ENCODE results near the gene MEGF6. TPM values are rescaled to one million over a fixed set of nuclear protein-coding genes. Genes with fewer than 3 reads are reported as not detected.
A peak's percentile ranks its signal among the peaks of the same experiment; 100 is the strongest.
"Not testable (repeated sequence)": the region's sequence is repeated elsewhere in the genome, so short reads cannot be mapped to it uniquely, and the experiment has no call there.

The MEGF6 gene
- total and polyA plus RNA-seq, 12 donors = 0.15 to 29.2 (median 8.2) TPM

DNA sequence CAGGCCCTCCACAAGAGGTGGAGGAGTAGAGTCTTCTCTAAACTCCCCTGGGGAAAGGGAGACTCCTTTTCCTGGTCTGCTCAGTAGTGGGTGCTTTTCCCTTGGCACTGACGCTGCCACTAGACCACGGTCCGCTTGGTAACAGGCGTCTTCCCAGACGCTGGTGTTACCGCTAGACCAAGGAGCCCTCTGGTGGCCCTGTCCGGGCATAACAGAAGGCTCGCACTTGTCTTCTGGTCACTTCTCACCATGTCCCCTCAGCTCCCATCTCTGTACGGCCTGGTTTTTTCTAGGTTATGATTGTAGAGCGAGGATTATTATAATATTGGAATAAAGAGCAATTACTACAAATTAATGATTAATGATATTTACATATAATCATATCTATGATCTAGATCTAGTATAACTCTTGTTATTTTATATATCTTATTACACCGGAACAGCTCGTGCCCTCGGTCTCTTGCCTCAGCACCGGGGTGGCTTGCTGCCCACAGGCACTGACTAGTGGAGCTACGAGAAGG, 9.9 kb upstream of the MEGF6 start:
- intact Hi-C loops (cut with DNase I) = loop anchor here in 1 of 2 donors (2.0 kb wide), 1 partner anchor 130 kb away; no protein-coding TSS in a partner anchor
- TF ChIP-seq, protein P1, sequence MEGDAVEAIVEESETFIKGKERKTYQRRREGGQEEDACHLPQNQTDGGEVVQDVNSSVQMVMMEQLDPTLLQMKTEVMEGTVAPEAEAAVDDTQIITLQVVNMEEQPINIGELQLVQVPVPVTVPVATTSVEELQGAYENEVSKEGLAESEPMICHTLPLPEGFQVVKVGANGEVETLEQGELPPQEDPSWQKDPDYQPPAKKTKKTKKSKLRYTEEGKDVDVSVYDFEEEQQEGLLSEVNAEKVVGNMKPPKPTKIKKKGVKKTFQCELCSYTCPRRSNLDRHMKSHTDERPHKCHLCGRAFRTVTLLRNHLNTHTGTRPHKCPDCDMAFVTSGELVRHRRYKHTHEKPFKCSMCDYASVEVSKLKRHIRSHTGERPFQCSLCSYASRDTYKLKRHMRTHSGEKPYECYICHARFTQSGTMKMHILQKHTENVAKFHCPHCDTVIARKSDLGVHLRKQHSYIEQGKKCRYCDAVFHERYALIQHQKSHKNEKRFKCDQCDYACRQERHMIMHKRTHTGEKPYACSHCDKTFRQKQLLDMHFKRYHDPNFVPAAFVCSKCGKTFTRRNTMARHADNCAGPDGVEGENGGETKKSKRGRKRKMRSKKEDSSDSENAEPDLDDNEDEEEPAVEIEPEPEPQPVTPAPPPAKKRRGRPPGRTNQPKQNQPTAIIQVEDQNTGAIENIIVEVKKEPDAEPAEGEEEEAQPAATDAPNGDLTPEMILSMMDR (IDR thresholded peaks at IDR 0.05) = peak; percentile 26 to 73 (median 50)
- H3K27me3 ChIP-seq; H3K27ac ChIP-seq; H3K36me3 ChIP-seq (replicated peaks in 1 of 2); H3K4me3 ChIP-seq; H3K9me3 ChIP-seq (replicated peaks in 1 of 3): not testable (repeated sequence)
- peaks cover 15 to 30% of the 10 kb centered on the region in 2 donors for H3K4me1 ChIP-seq (replicated peaks in 1 of 2)
- DNase-seq = peak in 5 of 7 donors; percentile 33 to 71 (median 50)
- 24 to 33% (median 28%) methylated on average over 12 to 14 of the region's 15 CpGs for WGBS, 4 donors

DNA sequence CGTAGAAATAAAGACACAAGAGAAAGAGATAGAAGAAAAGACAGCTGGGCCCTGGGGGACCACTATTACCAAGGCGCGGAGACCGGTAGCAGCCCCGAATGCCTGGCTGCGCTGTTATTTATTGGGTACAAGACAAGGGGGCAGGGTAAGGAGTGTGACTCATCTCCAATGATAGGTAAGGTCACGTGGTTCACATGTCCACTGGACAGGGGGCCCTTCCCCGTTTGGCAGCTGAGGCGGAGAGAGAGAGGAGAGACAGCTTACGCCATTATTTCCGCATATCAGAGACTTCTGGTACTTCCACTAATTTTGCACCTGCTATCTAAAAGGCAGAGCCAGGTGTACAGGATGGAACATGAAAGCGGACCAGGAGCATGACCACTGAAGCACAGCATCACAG, 9.4 kb upstream of the MEGF6 start:
- no peak overlapping the region for H3K4me3 ChIP-seq
- no peak for TF ChIP-seq POLR2A (IDR thresholded peaks at IDR 0.05)
- TF ChIP-seq, protein P1 (IDR thresholded peaks at IDR 0.05) = no peak
- no peak overlapping the region for H3K27ac ChIP-seq
- no peak for DNase-seq
- H3K27me3 ChIP-seq = no peaks in the 10 kb centered on the region
- 57 to 74% (median 61%) methylated on average over 12 of the region's 12 CpGs for WGBS, 4 donors
- H3K9me3 ChIP-seq (replicated peaks in 1 of 3) = no peaks in the 10 kb centered on the region
- H3K4me1 ChIP-seq (replicated peaks in 1 of 2) = peaks cover 14 to 25% of the 10 kb centered on the region in 2 donors
- H3K36me3 ChIP-seq (replicated peaks in 1 of 2) = no peaks in the 10 kb centered on the region
- intact Hi-C loops (cut with DNase I) = loop anchor here in 1 of 2 donors (2.0 kb wide), 1 partner anchor 130 kb away; no protein-coding TSS in a partner anchor

DNA sequence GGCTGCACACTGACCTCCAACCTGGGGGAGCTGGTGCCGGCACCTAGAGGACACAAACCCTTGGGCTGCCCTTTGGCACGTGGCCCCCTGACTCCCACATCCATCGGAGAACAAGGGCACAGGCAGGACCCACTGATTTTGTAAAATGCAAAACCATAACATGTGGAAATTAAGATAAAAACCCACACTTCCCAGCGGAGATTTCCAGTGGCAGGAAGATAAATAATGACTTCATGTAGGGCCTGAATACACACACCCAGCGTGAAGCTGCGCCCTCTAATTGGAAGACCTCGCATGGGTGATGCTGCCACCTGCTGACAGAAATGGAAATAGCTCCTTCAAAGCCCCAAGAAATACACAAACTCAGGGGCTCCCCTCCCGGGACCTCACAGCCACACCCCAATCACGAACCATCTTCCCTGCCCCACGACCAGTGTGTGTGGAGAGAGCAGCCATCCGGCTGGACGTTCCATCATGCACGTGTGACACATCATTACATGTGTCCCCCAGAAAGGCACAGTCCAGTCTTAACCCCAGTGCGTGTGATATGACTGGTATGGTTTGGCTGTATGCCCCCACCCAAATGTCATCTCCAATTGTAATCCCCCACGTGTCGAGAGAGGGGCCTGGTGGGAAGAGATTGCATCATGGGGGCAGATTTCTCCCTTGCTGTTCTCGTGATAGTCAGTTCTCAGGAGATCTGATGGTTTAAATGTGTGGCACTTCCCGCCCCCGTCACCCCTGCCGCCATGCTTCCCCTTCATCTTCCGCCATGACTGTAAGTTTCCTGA, 7.8 kb upstream of the MEGF6 start:
- Histone ChIP-seq H3K36me3 (replicated peaks in 1 of 2) (no peaks in the 10 kb centered on the region), H3K4me1 (replicated peaks in 1 of 2) (peaks cover 10 to 18% of the 10 kb centered on the region in 2 donors), H3K9me3 (replicated peaks in 1 of 3) (no peaks in the 10 kb centered on the region), H3K27me3 (peaks cover 3% of the 10 kb centered on the region), H3K27ac (no peak overlapping the region), H3K4me3 (no peak overlapping the region)
- intact Hi-C loops (cut with DNase I) = loop anchor here (2.0 to 5.0 kb wide), 2 partner anchors 52 to 126 kb away; no protein-coding TSS in a partner anchor
- DNase-seq = peak; percentile 61 to 88 (median 77)
- WGBS, 4 donors = 13 to 30% (median 18%) methylated on average over 12 to 21 of the region's 21 CpGs
- no peak for TF ChIP-seq POLR2A (IDR thresholded peaks at IDR 0.05)
- TF ChIP-seq, protein P1 (IDR thresholded peaks at IDR 0.05) = peak; percentile 59 to 87 (median 74)

DNA sequence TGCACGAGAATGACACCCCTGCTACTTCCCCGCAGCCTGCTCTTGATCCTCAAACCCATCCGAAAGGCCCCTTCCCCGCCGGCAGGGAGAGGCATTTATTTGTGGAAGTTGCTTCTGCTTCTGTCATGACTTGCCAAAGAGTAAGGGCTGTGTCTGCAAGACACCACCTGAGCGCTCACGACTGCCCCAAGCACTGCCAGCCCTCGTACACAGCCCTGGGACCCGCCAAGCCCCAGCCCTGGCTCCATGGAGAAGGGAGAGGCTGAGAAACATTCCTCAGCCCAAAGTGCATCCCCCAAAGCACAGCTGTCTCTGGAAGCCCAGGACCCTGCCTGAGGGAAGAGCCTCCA, 7.2 kb upstream of the MEGF6 start:
- Histone ChIP-seq H3K27ac (no peak overlapping the region), H3K4me3 (no peak overlapping the region), H3K36me3 (replicated peaks in 1 of 2) (no peaks in the 10 kb centered on the region), H3K9me3 (replicated peaks in 1 of 3) (no peaks in the 10 kb centered on the region), H3K4me1 (replicated peaks in 1 of 2) (peaks cover 6 to 12% of the 10 kb centered on the region in 2 donors), H3K27me3 (peaks cover 3% of the 10 kb centered on the region)
- WGBS, 4 donors = 56 to 72% (median 63%) methylated on average over 5 to 9 of the region's 9 CpGs
- TF ChIP-seq POLR2A (IDR thresholded peaks at IDR 0.05) = no peak
- TF ChIP-seq, protein P1 (IDR thresholded peaks at IDR 0.05) = no peak
- no peak for DNase-seq
- intact Hi-C loops (cut with DNase I) = loop anchor here (2.0 to 5.0 kb wide), 2 partner anchors 51 to 126 kb away; no protein-coding TSS in a partner anchor

Measured in adrenal gland (tissue), 12 donors.